Endometrium (tissue), 2 donors: ENCODE data around the gene PIK3CD.

Source experiments
- FAIRE-seq: peaks from 2 replicates; lab custom pipeline; 2012; peaks lifted over from hg19 to GRCh38; lab: Jason Lieb, UNC
- donor health status: control.
- donor health status: control.

PIK3CD gene

DNA sequence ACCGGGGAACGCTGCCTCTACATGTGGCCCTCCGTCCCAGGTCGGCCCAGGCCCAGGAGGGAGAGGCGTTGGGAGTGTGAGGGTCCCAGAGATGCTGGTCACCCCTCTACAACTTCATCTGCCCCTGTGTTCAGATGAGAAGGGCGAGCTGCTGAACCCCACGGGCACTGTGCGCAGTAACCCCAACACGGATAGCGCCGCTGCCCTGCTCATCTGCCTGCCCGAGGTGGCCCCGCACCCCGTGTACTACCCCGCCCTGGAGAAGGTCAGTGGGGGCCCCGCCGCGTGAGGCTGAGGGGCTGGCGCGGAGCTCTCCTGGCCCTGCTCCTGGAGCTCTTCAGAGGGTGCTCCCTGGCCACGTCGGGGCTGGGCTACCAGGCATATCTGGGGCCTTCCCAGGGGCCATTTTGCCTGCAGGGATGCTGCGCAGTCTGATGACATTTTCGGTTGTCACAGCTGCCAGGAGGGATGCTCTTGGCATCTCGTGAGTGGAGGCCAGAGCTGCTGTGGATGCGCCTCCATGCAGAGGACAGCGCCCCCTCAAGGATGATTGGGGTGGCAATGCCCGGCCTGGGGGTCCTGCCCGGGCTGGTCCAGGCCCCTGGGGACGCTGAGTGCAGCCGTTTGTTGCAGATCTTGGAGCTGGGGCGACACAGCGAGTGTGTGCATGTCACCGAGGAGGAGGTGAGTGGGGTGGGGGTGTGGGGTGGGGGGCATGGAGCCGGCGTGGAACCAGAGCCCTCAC, 68.6 kb downstream of the PIK3CD start:
- FAIRE-seq = no peak

DNA sequence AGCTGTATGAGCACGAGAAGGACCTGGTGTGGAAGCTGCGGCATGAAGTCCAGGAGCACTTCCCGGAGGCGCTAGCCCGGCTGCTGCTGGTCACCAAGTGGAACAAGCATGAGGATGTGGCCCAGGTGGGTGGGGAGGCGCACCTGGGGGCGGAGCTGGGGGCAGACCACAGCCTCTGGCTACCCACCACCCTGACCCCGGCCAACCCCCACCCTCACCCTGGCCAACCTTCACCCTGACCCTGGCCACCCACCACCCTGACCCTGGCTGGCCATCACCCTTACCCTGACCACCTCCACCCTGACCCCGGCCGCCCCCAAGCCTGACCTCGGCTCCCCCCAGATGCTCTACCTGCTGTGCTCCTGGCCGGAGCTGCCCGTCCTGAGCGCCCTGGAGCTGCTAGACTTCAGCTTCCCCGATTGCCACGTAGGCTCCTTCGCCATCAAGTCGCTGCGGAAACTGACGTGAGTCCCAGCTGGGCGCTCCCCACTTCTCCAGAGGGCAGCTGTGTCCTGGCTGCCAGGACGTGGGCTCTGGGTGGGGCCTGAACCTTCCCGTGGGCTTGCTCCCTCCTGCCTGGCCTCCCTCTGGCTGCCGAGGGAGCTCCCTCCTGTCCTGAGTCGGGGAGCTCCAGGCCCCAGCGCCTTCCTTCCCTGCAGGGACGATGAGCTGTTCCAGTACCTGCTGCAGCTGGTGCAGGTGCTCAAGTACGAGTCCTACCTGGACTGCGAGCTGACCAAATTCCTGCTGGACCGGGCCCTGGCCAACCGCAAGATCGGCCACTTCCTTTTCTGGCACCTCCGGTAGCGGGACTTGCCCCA, 69.5 kb downstream of the PIK3CD start:
- no peak for FAIRE-seq

DNA sequence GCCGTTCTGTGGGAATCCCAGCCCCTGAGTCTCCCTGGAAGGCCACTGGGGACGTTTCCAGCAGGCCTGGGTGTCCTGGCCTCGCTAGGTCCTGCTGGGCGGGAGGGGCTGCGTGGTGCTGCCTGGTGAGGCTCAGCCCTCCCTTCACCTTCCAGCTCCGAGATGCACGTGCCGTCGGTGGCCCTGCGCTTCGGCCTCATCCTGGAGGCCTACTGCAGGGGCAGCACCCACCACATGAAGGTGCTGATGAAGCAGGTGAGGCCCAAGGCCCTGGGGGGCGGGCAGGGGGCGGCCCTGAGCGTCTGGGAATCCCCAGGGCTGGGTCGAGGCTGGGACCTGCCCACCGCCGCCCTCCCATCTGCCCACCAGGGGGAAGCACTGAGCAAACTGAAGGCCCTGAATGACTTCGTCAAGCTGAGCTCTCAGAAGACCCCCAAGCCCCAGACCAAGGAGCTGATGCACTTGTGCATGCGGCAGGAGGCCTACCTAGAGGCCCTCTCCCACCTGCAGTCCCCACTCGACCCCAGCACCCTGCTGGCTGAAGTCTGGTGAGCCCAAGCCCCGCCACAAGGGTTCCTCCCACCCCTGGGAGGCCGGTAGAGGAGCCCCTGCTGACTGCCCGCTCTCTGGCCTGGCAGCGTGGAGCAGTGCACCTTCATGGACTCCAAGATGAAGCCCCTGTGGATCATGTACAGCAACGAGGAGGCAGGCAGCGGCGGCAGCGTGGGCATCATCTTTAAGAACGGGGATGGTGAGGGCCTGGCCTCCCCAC, 70.3 kb downstream of the PIK3CD start:
- FAIRE-seq = no peak

DNA sequence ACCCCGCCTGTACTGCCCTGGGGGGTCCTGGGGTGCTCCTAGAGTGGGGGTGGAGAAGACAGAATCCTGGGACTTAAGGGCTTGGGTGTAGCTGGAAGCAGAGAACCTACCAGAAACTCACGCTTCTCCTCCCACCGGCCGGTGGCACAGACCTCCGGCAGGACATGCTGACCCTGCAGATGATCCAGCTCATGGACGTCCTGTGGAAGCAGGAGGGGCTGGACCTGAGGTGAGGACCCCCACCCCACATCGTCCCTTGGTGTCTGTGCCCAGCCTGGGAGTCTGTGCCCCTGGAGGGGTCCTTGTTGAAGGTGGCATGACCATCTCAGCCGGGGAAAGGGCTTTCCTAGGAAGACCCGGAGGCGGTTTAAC, 70.8 kb downstream of the PIK3CD start:
- FAIRE-seq = no peak

DNA sequence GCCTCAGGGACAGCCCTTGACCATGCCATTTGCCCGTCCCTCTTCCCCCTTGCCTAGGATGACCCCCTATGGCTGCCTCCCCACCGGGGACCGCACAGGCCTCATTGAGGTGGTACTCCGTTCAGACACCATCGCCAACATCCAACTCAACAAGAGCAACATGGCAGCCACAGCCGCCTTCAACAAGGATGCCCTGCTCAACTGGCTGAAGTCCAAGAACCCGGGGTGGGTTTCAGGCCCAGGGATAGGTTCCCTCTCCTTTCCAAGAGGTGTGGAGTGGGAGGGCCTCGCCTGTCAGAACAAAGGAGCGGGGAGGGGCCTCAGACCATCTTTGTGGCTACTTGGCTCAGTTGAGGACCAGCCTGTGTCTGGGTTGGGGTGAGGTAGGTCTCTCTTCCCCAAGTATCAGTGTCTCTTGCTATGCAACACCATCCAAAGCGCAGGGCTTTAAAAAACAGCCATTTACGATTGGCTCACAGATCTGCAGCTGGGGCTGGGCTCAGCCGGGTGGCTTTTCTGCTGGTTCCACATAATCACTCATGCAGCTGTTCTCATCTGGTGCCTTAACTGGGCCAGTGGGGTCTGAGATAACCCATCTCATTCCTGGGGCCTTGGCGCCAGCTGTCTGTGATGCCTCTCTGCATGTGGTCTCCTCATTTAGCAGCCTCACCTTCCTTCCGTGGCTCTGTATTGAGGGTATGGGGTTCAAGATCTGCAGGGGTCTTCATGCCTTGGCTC, 71.7 kb downstream of the PIK3CD start:
- no peak for FAIRE-seq

DNA sequence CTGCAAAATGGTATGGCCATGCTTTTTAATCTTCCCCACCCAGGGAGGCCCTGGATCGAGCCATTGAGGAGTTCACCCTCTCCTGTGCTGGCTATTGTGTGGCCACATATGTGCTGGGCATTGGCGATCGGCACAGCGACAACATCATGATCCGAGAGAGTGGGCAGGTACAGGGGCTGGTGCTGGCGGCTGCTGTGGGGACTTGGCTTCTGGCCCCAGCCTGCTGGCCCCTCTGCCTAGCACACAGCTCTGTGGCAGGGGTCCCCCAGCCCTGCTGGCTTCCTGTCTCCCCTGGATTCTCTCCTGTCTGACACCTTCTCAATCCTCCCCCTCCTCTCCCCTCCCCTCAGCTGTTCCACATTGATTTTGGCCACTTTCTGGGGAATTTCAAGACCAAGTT, 72.4 kb downstream of the PIK3CD start:
- FAIRE-seq = no peak

DNA sequence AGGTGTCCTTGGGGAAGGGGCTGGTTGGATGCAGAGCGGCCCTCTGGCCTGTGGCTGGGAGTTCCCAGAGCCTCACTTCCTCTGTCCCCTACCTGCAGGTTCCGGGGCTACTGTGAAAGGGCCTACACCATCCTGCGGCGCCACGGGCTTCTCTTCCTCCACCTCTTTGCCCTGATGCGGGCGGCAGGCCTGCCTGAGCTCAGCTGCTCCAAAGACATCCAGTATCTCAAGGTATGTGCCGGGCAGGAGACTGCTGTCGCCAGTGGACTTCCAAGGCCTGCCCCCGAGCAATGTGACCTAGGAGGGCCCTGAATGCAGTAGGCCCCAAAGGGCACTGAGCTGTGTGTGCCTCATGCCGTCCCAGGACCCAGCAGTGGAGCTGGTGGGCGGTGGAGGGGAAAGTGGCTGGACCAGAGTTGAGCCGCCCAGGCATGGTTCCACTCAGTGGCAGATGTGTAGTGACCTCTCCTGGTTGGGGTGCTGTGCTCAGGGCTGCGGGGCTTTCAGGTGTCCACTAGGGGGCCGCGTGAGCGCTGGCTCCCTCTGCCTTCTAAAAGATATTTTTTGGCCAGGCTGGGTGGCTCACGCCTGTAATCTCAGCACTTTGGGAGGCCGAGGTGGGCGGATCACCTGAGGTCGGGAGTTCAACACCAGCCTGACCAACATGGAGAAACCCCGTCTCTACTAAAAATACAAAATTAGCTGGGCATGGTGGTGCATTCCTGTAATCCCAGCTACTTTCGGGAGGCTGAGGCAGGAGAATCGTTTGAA, 73.4 kb downstream of the PIK3CD start:
- FAIRE-seq = no peak

DNA sequence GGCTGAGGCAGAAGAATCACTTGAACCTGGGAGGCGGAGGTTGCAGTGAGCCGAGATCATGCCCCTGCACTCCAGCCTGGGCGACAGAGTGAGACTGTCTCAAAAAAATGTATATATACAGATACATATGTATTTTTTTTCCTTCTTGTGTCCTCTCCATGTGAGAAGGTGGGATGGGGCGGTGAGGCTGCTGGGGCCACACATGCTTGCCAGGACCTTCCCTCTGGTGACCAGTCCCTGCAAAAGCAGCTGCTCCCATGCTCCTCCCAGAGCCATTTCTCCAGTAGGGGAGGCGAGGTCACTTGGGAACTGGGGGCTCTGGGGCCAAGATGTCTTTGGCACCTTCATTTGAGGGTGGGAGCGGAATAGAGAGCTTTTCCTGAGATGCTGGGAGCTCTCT, 74.9 kb downstream of the PIK3CD start:
- no peak for FAIRE-seq

DNA sequence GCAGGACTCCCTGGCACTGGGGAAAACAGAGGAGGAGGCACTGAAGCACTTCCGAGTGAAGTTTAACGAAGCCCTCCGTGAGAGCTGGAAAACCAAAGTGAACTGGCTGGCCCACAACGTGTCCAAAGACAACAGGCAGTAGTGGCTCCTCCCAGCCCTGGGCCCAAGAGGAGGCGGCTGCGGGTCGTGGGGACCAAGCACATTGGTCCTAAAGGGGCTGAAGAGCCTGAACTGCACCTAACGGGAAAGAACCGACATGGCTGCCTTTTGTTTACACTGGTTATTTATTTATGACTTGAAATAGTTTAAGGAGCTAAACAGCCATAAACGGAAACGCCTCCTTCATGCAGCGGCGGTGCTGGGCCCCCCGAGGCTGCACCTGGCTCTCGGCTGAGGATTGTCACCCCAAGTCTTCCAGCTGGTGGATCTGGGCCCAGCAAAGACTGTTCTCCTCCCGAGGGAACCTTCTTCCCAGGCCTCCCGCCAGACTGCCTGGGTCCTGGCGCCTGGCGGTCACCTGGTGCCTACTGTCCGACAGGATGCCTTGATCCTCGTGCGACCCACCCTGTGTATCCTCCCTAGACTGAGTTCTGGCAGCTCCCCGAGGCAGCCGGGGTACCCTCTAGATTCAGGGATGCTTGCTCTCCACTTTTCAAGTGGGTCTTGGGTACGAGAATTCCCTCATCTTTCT, 75.5 kb downstream of the PIK3CD start:
- no peak for FAIRE-seq

DNA sequence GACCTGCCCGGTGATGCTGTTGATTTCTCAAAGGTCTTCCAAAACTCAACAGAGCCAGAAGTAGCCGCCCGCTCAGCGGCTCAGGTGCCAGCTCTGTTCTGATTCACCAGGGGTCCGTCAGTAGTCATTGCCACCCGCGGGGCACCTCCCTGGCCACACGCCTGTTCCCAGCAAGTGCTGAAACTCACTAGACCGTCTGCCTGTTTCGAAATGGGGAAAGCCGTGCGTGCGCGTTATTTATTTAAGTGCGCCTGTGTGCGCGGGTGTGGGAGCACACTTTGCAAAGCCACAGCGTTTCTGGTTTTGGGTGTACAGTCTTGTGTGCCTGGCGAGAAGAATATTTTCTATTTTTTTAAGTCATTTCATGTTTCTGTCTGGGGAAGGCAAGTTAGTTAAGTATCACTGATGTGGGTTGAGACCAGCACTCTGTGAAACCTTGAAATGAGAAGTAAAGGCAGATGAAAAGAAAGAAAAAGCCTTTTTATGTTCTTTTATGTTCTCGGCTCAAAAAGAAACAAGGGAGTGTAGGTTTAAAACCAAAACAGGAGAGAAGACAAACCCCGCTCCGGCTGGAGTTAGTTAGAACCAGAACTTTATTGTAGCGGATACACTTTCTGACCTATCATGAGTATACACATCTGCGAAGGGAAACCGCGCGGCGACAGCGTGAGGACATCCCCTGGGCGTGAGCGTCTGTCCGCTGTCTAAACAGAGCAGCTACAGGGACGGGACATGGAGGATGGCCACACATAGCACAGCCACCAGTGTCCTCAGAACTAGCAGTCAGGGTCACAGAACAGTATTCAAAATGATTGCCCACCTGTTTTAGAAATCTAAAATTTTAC, 77.1 kb downstream of the PIK3CD start:
- FAIRE-seq = no peak

DNA sequence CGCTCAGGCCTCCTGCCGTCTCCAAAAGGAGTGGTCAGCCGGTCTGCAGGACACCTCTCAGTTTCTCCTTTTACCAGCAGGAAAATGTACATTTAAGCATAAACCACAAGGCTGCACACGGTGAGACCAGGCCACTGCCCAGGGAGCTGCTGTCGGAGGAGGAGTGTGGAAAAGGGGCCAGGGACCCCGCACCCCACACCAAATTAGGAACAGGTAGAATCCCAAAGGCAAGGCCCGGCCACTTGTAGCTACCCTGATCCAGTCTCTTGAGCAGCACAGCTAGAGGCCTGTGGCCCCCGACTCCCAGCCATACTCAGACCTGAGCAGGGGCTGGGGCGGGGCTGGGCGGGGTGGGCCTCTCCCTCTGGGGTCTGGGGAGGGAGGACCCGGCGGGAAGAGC, 78.0 kb downstream of the PIK3CD start:
- no peak for FAIRE-seq

DNA sequence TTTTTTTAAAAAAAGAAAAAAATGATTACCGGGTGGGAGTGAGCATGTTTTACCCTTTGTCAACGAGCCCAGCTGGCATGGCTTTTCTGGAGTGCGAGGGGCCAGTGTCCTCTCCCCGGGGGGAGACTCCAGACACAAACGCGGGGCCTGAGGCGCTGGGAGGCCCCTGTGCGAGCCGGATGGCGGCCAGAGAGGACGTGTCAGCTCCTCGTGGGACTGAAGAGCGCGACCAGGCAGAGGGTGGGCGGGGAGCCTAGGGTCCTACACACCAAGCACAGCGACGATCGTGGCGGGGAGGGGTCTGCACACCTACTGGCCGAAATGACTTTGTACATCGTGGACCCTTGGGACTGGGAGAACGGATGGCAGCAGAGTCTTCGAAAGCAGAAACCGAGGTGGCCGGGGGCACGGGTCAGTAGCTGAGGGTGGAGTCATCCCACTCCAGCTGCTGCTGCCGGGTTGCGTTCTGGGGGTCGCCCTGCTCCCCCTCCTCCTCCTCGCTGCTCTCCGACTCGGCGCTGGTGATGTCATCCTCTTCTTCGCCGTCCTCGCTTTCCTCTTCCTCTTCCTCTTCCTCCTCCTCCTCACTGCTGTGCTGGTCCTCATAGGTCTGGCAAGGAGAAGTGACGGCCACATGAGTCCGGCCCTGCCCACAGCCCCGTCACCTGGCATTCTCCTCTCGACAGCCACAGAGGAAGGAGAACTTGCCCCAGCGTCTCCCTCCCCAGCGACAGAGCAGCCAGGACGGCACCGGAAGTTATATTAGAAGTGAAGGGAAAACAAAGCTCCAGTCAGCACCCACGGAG, 78.8 kb downstream of the PIK3CD start:
- no peak for FAIRE-seq

DNA sequence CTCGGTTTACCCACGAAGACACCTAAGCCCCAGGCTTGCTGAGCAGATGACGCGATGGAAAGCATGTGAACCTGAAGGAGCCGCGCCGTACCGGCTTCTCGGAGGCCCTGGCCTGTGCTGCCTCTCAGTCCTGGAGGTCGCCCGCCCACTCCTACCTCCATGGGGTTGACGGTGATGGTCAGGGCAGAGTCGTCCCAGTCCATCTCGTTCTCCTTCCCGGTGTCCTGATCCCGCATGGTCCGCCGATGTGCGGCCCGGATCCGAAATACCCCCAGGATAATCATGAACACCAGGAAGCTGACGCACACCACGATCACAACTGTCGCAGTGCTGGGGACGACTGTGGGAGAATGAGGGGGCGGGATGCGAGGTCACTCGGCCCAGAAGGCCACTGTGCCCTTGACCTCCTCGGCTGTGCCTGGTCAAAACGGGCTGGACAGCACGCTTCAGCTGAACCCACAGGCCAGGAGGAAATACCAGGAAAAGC, 79.6 kb downstream of the PIK3CD start:
- FAIRE-seq = no peak

DNA sequence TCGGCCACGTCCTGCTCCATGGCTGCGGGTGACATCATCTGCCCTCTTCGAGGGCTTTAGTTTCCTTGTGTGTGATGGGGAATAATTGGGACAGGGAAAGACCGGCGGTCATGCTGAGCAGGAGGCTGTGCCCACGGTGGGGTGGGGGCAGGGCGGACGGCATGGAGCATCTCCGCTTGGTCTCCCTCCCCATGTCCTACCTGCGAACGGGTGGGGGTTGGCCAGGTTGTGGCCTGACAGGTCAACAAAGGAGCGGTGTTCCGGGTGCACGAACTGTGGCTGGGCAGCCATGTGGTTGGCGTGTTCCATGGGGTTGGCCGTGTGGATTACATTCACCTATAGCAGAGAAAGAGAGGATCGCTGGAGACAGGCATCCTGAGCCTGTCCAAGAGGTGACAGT, 80.0 kb downstream of the PIK3CD start:
- FAIRE-seq = no peak

DNA sequence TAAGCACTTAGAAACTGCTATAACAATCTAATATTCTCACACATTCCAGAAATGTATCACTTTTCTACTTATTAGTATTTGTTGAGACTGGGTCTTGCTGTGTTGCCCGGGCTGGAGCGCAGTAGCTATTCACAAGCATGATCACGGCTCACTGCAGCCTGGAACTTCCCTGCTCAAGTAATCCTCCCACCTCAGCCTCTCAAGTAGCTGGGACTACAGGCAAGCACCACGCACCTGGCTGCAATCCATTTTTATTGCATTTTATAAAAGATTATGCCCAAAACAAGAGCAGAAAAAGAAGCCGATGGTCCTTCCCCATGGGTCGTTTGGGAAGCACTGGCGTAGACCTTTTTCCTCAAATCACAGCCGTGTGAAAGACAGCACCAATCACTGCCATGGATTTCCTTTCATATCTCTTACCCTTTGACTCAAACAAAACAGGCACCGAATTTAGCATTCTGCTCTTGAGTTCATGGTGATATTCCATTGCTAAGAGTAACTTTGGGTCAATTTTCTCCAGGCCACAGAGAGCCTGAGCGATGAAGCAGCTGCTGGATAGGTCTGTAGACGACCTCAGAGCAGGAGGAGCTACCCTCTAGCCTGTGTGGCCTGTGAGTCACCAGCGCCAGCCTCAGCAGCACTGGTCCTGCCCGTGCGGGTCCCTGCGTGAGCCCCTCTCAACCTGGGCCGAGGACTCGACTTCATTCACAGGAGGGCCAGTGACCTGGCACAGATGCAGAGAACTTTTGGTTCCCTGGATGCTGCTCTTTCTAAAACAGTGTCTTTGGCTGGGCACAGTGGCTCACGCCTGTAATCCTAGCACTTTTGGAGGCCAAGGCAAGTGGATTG, 80.8 kb downstream of the PIK3CD start:
- FAIRE-seq = no peak

DNA sequence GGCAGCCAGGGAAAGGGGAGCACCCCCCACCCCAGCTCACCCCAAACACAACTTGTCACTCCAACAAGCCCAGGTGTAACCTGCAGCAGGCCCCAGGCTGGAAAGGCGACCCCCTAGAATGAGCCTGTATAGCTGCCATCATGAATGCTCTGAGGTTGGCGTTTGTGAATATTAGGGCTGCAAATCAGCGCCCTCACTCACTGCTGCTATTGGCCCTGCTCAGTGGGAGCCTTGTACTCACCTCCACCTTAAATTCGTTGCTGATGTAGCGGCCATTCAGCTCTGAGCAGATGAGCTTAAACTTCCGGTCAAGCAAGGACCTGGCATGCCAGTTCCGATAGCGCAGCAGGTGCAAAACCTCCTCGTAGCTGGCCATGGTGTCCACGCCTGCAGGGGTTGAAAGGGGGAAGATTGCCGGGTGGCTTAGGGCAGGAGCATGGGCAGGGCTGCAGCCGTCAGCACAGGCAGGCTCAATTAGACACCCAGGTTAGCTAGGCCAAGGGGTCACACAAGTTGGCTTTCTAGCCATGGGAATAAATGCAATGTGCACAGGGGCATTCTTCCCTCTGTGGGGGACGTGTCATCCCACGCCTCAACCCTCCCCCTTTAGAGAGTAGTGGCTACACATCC, 81.7 kb downstream of the PIK3CD start:
- FAIRE-seq = no peak

DNA sequence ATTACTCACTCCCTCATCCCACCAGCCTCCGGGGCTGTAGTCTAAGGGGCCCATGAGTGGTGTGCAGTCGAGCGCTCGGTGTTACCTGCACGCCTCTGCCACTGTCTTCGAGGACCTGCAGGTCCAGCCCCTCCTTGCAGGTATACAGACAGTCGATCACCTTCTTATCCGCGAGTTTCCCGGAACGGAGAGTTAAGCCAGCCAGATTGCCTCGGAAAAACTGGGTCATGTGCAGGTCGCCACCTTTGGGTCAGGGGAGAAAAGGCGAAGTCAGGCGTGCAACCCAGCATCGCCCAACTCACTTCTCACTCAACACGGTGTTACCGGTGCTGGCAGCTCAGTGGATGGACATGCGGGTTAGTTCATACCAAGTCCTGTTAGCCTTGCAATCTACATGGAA, 84.3 kb downstream of the PIK3CD start:
- FAIRE-seq = no peak
